ENCODE measurements around the gene BICC1. TPM values are rescaled to one million over a fixed set of nuclear protein-coding genes. Genes with fewer than 3 reads are reported as not detected.

Gene BICC1
- total and polyA plus RNA-seq, 2 of the 8 experiments (the other 6 are each of a cell fraction or from before 2014, with no cell fraction given), result 0.20 to 0.73 TPM

DNA sequence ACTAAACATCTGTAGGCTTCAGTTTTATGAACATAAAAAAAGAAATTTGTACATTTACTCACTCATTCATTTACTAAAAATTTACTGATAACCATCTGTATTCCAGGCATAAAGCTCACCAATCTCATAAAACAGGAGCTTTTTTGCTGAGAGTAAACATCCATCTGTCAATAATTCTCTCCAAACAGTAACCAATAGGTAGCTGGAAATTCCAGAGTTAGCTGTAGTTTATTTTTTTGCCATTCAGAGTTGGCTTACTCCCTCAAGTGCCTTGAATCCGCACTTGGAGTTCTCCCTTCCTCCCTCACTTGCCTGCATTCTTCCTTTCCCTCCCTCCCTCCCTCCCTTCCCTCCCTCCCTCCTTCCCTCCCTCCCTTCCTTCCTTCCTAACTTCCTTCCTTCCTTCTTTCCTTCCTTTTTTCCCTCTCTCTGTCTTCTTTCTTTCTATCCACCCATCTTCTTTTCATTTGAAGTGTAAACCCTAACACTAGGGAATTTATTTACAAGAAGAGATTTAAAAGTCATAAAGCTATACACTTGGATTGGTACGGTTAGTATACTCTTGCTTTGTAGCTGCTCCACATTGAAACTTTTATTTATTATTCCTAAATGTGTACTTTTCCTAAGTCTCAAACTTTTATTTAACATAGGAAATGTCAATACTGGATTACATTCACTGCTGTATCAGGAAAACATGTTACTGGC, 44.6 kb upstream of the BICC1 start (continued):
- TF ChIP-seq CTBP2 (IDR thresholded peaks at IDR 0.05; ENCODE audit: borderline replicate concordance, insufficient read depth, insufficient read length, low read length) (no peak), POU5F1 (IDR thresholded peaks at IDR 0.05; ENCODE audit: low read depth, low read length) (no peak), MAFK (IDR thresholded peaks at IDR 0.05; ENCODE audit: low read depth, low read length) (no peak)
